Suprapubic skin (tissue), 4 donors: Measurements from ENCODE around the gene ARHGEF17. TPM values are rescaled to one million over a fixed set of nuclear protein-coding genes. Genes with fewer than 3 reads are reported as not detected.

Experiments
- DNase-seq, 2 donors: peaks; one replicate each; pipeline ENCODE4 v3.0.0-alpha.2; 2019; ENCODE audit warnings: low spot score in 2 of 2
- H3K27ac ChIP-seq: fragments of 200-600 bp; sonication (generic); one replicate; pipeline ENCODE4 v1.5.1; 2019
- H3K27me3 ChIP-seq: fragments of 200-600 bp; sonication (generic); one replicate; pipeline ENCODE4 v1.5.1; 2019
- H3K36me3 ChIP-seq: fragments of 200-600 bp; sonication (generic); one replicate; pipeline ENCODE4 v1.5.1; 2019
- H3K4me1 ChIP-seq: fragments of 200-600 bp; sonication (generic); one replicate; pipeline ENCODE4 v1.5.1; 2019
- H3K4me3 ChIP-seq: fragments of 200-600 bp; sonication (generic); one replicate; pipeline ENCODE4 v1.5.1; 2019; ENCODE audit warnings: mild to moderate bottlenecking
- H3K9me3 ChIP-seq: fragments of 200-600 bp; sonication (generic); one replicate; pipeline ENCODE4 v1.5.1; 2019
- EP300 ChIP-seq: sonication (generic); formaldehyde crosslinking; IDR thresholded peaks from one replicate; pipeline ENCODE4 v1.6.1; 2017; ENCODE audit warnings: antibody characterized with exemption
- POLR2A ChIP-seq, 2 donors: fragments of 450-650 bp; IDR thresholded peaks; one replicate each; pipeline ENCODE4 v1.6.1; 2017; ENCODE audit warnings: antibody characterized with exemption in 2 of 2, mild to moderate bottlenecking in 2 of 2, moderate library complexity in 2 of 2
- POLR2AphosphoS5 ChIP-seq, 3 donors: sonication (generic); formaldehyde crosslinking; IDR thresholded peaks; one replicate each; pipeline ENCODE4 v1.6.1; 2017; ENCODE audit warnings: antibody characterized with exemption in 3 of 3
- WGBS: methylation state at CpG from one replicate; pipeline ENCODE4 v1.1.5; 2018; 5-methylcytosine and 5-hydroxymethylcytosine counted together
- total RNA-seq, 4 donors: library from RNA; depleted of rRNA; stranded (reverse); fragments of >200 nt; gene quantifications; one replicate each; pipeline ENCODE4 v1.1.0, GENCODE V29; 2016
- TF ChIP-seq, protein P1 (sequence below), 2 donors: fragments of 200-600 bp in 1 of 2; fragments of 450-650 bp in 1 of 2; sonication (generic) in 1 of 2; IDR thresholded peaks; one replicate each; pipeline ENCODE4 v1.5.1; 2016 to 2019; ENCODE audit warnings: antibody characterized with exemption in 2 of 2, mild to moderate bottlenecking in 1 of 2, moderate library complexity in 1 of 2

The ARHGEF17 gene
- total RNA-seq, 4 donors from 2014 or later, result 8.3 to 25.0 (median 9.7) TPM

DNA sequence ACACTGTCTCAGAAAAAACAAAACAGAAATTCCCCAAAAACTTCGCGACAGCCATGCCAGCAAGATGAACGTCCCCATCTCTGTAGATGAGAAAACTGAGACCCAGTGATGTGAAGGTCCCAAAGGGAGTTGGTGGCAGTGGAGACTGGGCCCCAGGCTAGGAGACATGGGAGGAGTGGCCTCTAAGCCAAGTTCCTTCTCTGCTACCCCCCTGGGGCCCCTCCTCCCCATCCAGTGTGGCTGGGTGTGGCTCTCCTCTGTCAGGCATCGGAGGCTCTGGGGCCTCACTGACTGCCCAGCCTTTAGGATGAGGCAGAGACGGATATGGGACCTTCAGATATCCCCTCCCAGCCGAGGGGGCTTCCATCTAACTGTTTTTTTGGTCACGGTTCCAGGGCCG lies 77.9 kb downstream of the ARHGEF17 start:
- no peak overlapping the region for H3K4me3 ChIP-seq
- H3K9me3 ChIP-seq, result no peaks in the 10 kb centered on the region
- no peaks in the 10 kb centered on the region for H3K36me3 ChIP-seq
- no peak for TF ChIP-seq POLR2A (IDR thresholded peaks at IDR 0.05)
- TF ChIP-seq POLR2AphosphoS5 (IDR thresholded peaks at IDR 0.05), result no peak
- TF ChIP-seq, protein P1, sequence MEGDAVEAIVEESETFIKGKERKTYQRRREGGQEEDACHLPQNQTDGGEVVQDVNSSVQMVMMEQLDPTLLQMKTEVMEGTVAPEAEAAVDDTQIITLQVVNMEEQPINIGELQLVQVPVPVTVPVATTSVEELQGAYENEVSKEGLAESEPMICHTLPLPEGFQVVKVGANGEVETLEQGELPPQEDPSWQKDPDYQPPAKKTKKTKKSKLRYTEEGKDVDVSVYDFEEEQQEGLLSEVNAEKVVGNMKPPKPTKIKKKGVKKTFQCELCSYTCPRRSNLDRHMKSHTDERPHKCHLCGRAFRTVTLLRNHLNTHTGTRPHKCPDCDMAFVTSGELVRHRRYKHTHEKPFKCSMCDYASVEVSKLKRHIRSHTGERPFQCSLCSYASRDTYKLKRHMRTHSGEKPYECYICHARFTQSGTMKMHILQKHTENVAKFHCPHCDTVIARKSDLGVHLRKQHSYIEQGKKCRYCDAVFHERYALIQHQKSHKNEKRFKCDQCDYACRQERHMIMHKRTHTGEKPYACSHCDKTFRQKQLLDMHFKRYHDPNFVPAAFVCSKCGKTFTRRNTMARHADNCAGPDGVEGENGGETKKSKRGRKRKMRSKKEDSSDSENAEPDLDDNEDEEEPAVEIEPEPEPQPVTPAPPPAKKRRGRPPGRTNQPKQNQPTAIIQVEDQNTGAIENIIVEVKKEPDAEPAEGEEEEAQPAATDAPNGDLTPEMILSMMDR (IDR thresholded peaks at IDR 0.05), result no peak
- TF ChIP-seq EP300, result no peak
- WGBS, result 81% methylated on average over 7 of the region's 8 CpGs
- H3K27ac ChIP-seq, result peak overlapping the region; percentile 52
- DNase-seq, result no peak
- H3K27me3 ChIP-seq, result no peaks in the 10 kb centered on the region
- H3K4me1 ChIP-seq, result peaks cover 81% of the 10 kb centered on the region

DNA sequence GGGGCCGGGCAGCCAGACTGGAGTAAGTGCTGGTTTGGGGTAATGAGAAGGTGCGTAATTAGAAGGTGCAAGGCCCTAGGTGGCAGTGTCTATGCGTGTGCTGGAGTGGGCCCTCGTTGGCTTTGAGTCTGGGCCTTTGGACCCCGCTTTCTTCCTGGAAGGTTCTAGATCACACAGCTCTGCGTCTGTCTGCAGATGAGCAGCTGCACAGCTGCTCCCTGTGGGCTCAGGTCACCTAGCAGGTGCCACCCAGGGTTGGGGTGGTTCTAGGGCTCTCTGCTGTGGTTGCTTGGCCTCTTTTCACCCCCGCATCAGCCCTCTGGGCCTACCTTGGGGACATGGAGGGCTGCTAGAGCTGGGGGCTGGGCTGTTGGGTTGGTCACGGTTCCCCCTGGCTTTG lies 78.5 kb downstream of the ARHGEF17 start:
- TF ChIP-seq POLR2AphosphoS5 (IDR thresholded peaks at IDR 0.05) (no peak), EP300 (no peak), POLR2A (IDR thresholded peaks at IDR 0.05) (no peak)
- TF ChIP-seq, protein P1 (IDR thresholded peaks at IDR 0.05), result no peak
- Histone ChIP-seq H3K27me3 (no peaks in the 10 kb centered on the region), H3K27ac (peak overlapping the region; percentile 34), H3K4me3 (no peak overlapping the region), H3K36me3 (no peaks in the 10 kb centered on the region), H3K9me3 (no peaks in the 10 kb centered on the region), H3K4me1 (peaks cover 79% of the 10 kb centered on the region)
- WGBS, result 98% methylated on average over 7 of the region's 8 CpGs
- DNase-seq, result no peak

- Histone ChIP-seq H3K27me3 (no peaks in the 10 kb centered on the region), H3K27ac (no peak overlapping the region), H3K9me3 (no peaks in the 10 kb centered on the region), H3K4me1 (peaks cover 73% of the 10 kb centered on the region), H3K36me3 (no peaks in the 10 kb centered on the region), H3K4me3 (no peak overlapping the region)
- 85% methylated on average over 5 of the region's 21 CpGs for WGBS
- TF ChIP-seq EP300 (no peak), POLR2AphosphoS5 (IDR thresholded peaks at IDR 0.05) (no peak), POLR2A (IDR thresholded peaks at IDR 0.05) (no peak)
- TF ChIP-seq, protein P1 (IDR thresholded peaks at IDR 0.05), result no peak
- DNase-seq, result no peak
These were observed 79.7 kb downstream of the ARHGEF17 start for GRCh38 chr11:73387594-73388264.

GRCh38 chr11:73388265-73389133 lies 80.4 kb downstream of the ARHGEF17 start:
- 48% methylated on average over 11 of the region's 23 CpGs for WGBS
- TF ChIP-seq, protein P1 (IDR thresholded peaks at IDR 0.05), result no peak
- TF ChIP-seq POLR2A (IDR thresholded peaks at IDR 0.05) (no peak), POLR2AphosphoS5 (IDR thresholded peaks at IDR 0.05) (no peak), EP300 (no peak)
- no peaks in the 10 kb centered on the region for H3K27me3 ChIP-seq
- DNase-seq, result no peak
- no peak overlapping the region for H3K4me3 ChIP-seq
- peaks cover 65% of the 10 kb centered on the region for H3K4me1 ChIP-seq
- no peak overlapping the region for H3K27ac ChIP-seq
- H3K9me3 ChIP-seq, result no peaks in the 10 kb centered on the region
- no peaks in the 10 kb centered on the region for H3K36me3 ChIP-seq

GRCh38 chr11:73389134-73389525 lies 81.1 kb downstream of the ARHGEF17 start:
- TF ChIP-seq POLR2A (IDR thresholded peaks at IDR 0.05) (no peak), POLR2AphosphoS5 (IDR thresholded peaks at IDR 0.05) (no peak)
- TF ChIP-seq, protein P1 (IDR thresholded peaks at IDR 0.05), result no peak
- Histone ChIP-seq H3K36me3 (no peaks in the 10 kb centered on the region), H3K27ac (no peak overlapping the region), H3K9me3 (no peaks in the 10 kb centered on the region), H3K4me3 (no peak overlapping the region), H3K27me3 (no peaks in the 10 kb centered on the region), H3K4me1 (peaks cover 59% of the 10 kb centered on the region)
- WGBS, result 56% methylated on average over 6 of the region's 6 CpGs
- no peak for DNase-seq
